Measurements from ENCODE around the gene CDC25A. TPM values are rescaled to one million over a fixed set of nuclear protein-coding genes. Genes with fewer than 3 reads are reported as not detected.

The CDC25A gene
- total RNA-seq, 2 donors from 2014 or later: 0.24 to 0.74 TPM

- H3K4me3 ChIP-seq: no peak overlapping the region
- H3K9me3 ChIP-seq: no peaks in the 10 kb centered on the region
- no peak for DNase-seq (ENCODE audit: low spot score)
- peak overlapping the region in 1 of 2 donors; percentile 8 for H3K27ac ChIP-seq
- H3K36me3 ChIP-seq: no peaks in the 10 kb centered on the region
- no peaks in the 10 kb centered on the region for H3K27me3 ChIP-seq
- TF ChIP-seq CTCF (IDR thresholded peaks at IDR 0.05): no peak
- peaks cover 0 to 19% of the 10 kb centered on the region in 2 donors for H3K4me1 ChIP-seq
Measured at GRCh38 chr3:48128774-48129173, 59.4 kb downstream of the CDC25A start.

- Histone ChIP-seq H3K36me3 (no peaks in the 10 kb centered on the region), H3K4me3 (no peak overlapping the region), H3K27ac (no peak overlapping the region), H3K27me3 (no peaks in the 10 kb centered on the region), H3K9me3 (no peaks in the 10 kb centered on the region), H3K4me1 (peaks cover 0 to 14% of the 10 kb centered on the region in 2 donors)
- DNase-seq (ENCODE audit: low spot score): no peak
- TF ChIP-seq CTCF (IDR thresholded peaks at IDR 0.05): no peak
Measured at GRCh38 chr3:48125886-48126622, 62.2 kb downstream of the CDC25A start.

GRCh38 chr3:48125013-48125705 lies 63.1 kb downstream of the CDC25A start:
- peak; percentile 60 for DNase-seq (ENCODE audit: low spot score)
- H3K27ac ChIP-seq: no peak overlapping the region
- no peaks in the 10 kb centered on the region for H3K36me3 ChIP-seq
- H3K27me3 ChIP-seq: no peaks in the 10 kb centered on the region
- TF ChIP-seq CTCF (IDR thresholded peaks at IDR 0.05): no peak
- no peaks in the 10 kb centered on the region for H3K9me3 ChIP-seq
- peaks cover 0 to 7% of the 10 kb centered on the region in 2 donors for H3K4me1 ChIP-seq
- no peak overlapping the region for H3K4me3 ChIP-seq

GRCh38 chr3:48123346-48123745 lies 64.9 kb downstream of the CDC25A start:
- no peaks in the 10 kb centered on the region for H3K9me3 ChIP-seq
- no peak for TF ChIP-seq CTCF (IDR thresholded peaks at IDR 0.05)
- H3K27ac ChIP-seq: no peak overlapping the region

GRCh38 chr3:48122504-48122903 lies 65.7 kb downstream of the CDC25A start:
- Histone ChIP-seq H3K4me3 (no peak overlapping the region), H3K9me3 (no peaks in the 10 kb centered on the region), H3K27ac (no peak overlapping the region), H3K36me3 (no peaks in the 10 kb centered on the region), H3K27me3 (no peaks in the 10 kb centered on the region), H3K4me1 (peaks cover 0 to 9% of the 10 kb centered on the region in 2 donors)
- DNase-seq (ENCODE audit: low spot score): no peak
- TF ChIP-seq CTCF (IDR thresholded peaks at IDR 0.05): no peak

More at GRCh38 chr3:48123346-48123745, 64.9 kb downstream of the CDC25A start:
- Histone ChIP-seq H3K4me1 (peaks cover 0 to 9% of the 10 kb centered on the region in 2 donors), H3K4me3 (no peak overlapping the region), H3K36me3 (no peaks in the 10 kb centered on the region), H3K27me3 (no peaks in the 10 kb centered on the region)
- DNase-seq (ENCODE audit: low spot score): no peak
